GM18517 (cell line): Measurements from ENCODE around the gene NDFIP1.

Experiments
- ATAC-seq: cut with Tn5 transposase; IDR thresholded peaks from one replicate; pipeline ENCODE4 v1.9.1; 2021; ENCODE audit warnings: mild to moderate bottlenecking, moderate library complexity; ENCODE audit not compliant: unreplicated experiment

The NDFIP1 gene

DNA sequence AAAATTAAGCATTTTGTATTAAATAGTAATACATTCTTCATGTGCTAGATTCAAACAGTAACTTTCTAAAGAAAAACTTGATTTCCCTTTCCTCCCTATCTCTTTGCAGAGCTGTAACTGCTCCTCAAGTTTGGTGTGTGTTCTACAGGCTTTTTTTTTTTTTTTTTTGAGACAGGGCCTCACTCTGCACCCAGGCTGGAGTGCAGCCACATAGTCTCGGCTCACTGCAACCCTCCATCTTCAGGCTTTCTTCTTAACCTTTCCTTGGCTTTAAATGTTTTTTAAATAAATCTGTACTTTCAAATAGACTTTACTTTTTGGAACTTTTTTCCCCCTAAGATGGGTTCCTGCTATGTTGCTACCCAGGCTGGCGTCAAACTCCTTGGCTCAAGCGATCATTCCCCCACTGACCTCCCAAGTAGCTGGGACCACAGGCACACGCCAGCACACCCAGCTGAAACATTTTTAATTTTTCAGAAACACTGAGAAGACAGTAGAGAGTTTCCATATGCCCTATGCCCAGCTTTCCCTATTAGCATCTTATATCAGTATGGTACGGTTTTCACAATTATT, 9.1 kb downstream of the NDFIP1 start:
- no peak for ATAC-seq

DNA sequence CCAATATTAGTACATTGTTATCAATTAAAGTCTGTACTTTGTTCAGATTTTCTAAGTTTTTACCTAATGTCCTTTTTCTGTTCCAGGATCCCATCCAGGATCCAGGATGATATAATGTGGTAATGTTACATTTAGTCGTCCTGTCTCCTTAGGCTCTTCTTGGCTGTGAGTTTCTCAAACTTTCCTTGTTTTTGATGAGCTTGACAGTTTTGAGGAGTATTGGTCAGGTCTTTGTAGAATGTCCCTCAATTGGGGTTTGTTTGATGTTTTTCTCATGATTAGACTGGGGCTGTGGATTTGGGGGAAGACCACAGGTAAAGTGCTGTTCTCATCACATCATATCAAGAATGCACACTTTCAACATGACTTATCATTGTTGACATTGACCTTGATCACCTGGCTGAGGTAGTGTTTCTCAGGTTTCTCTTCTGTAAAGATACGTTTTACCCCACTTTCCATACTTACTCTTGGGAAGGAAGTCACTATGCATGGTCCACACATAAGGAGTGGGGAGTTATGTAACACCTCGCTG, 9.6 kb downstream of the NDFIP1 start:
- no peak for ATAC-seq

DNA sequence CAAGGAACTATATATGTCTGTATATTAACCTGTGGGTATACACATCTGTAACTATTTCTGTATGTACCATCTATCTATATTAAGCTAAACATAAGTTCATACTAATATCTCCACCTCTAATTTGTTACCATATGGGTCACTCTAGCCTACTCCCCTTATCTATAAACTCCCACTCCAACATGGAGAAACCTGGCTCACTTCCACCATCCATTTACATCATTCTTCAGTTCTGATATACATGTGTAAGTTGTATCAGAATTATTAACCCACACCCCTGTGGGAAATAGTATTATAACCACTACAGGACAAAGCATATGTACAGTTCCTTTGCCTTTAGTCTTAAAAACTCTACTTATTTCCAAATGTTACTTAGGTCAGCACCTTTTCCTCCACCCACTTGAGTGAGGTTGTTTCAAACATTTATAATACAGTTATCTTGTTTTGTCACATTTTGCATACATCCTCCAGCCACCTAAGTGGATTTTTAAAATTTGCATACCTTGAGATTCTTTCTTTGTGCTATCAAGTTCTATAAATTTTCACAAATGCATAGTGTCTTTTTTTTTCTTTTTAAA, 10.6 kb downstream of the NDFIP1 start:
- ATAC-seq, result no peak

DNA sequence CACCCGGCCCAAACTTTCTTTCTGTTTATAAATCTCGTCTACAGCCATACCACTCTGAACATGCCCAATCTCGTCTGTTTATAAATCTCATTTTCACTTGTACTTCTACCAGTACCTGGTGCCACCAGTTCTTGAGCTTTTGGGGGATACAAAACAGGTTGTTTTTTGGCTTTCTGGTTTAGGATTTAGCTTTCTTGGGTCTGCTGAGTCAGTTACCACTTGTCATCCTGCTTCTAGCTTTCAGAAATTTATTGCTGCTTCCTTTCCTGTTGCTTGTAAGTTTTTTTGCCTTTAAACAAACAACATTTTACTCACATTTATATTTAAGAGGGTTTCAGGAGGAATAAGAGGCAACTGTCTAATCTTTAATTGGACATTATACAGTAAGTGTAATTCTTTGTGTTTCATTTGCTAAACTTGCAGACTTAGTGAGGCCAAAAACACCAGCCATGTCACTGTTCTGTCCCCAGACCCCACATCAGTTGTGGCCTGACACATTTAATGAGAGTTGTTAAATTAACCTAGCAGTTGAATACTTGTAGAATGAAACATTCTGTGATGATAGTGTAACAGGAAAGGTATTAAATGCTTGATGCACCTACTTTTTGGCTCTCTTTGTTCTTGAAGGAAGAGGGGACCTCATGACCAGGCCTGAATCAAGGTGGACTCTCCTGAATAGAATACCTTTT, 11.8 kb downstream of the NDFIP1 start:
- no peak for ATAC-seq

DNA sequence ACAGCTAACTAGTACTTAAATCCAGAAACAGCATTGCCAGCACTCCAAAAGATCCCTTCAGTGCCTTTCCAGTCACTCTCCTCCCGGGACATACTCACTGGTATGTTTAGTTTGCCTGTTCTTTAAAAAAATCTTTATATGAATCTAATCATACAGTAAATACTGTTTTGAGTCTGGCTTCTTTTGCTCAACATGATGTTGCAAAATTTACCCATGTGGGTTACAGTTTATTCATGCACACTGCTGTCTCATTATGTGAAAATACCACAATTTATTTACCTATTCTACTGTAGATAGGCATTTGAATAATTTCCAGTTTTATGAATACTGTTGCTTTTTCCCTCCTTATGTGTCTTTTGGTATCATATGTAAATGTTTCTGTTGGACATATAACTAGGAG, 13.5 kb downstream of the NDFIP1 start:
- ATAC-seq, result no peak

DNA sequence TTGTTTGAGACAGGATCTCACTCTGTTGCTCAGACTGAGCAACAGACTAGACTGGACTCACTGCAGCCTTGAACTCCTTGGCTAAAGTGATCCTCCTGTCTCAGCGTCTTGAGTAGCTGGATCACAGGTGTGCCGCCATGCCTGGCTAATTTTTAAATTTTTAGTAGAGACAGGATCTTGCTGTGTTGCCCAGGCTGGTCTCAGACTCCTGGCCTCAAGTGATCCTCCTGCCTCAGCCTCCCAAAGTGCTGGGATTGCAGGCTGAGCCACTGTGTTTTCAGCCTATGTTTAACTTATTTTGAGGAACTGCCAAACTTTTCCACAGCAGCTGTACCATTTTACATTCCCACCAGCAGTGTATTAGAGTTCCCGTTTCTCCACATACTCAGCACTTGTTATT, 16.8 kb downstream of the NDFIP1 start:
- ATAC-seq, result no peak

DNA sequence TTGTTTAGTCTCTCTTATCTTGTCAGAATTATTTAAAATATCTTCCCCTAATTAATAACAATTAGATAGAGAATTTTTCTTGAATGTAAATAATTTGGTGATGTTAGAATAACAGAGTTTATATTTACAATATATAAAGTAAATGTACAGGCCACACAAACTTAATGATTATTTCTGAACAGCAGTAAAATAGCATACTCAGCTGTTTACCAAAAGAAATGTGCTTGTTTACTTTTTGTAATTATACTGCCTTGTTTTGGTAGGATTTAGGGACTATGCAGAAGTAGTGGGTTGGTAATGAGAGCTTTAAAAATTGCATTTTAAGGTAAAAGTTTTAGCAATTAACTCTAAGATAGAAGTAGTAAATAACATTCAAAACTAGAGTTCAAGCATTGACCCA, 17.4 kb downstream of the NDFIP1 start:
- no peak for ATAC-seq

GRCh38 chr5:142128675-142129208, 20.2 kb downstream of the NDFIP1 start:
- ATAC-seq, result no peak

DNA sequence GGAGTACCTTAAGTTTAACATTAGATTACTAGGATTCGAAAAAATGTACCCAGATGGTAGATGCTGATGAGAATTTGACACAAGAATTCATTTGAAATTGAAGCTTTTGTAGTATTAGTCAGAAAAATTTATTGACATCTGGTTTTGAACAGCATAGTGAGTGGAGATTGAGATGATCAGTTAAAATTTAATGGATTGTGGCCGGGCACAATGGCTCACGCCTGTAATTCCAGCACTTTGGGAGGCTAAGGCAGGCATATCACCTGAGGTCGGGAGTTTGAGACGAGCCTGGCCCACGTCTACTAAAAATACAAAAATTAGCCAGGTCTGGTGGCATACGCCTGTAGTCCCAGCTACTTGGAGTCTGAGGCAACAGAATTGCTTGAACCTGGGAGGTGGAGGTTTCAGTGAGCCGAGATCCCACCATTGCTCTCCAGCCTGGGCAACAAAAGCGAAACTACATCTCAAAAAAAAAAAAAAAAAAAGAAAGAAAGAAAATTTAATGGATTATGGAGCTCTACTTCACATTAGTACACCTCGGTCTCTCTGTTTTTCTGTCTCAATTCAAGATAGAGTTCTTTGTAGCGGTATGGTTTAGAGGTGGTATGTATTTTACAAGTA, 21.0 kb downstream of the NDFIP1 start:
- no peak for ATAC-seq

- ATAC-seq, result no peak
Measured at GRCh38 chr5:142131394-142131793, 22.8 kb downstream of the NDFIP1 start.

DNA sequence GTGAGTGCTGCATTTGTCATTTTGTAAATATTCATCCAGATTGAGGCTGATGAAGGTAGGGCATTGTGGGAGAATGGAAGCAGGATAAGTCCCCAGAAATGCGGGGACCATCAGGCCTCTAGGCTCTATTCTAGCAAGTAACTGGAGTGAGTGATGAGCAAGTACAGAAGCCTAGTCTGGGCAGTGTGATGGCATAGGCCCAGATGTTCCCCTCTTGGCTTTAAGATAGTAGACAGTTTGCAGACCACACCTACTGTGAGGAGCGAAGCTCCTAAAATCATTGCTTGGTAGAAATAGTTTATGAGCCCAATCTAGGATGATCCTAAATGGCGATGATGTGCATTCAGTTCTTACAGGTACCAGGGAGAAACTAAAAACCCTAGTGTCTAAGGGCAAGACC, 24.3 kb downstream of the NDFIP1 start:
- no peak for ATAC-seq

DNA sequence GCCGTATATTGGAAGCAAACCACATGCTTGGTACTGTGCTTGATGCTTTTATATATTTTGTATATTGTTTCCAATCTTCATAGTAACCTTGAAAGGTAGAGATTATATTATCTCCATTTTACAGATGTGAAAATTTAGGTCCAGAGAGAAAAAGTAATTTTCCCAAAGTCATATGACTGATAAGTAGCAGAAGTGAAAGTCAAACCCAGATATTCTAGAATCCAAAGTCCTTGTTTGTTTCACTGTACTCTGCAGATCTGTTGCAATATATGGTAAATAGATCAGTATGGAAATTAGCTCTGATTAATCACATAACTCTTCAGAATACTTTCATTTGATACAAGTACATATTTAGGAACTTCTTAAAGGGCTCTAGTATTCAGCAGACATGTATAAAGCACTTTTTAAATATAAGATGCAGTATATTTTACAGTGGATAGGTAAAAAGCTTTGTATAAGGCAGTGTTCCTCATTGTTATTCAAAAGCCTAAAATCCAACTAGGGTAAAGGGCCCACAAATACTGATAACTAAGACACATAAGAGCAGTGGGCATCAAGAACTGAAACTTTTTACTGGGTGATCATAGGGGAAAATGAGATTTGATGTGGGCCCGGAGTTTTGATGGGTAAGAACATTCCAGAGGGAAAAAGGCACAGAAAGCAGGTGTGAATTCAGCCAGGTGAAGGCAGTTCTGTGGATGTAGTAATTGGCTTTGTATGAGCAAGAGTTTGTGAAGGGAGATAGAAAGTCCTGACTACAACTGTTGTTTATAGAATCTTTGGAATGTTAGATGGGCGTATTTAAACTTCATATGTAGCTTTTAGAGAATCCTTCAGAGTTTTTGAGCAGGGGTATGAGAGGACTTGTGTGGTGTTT, 25.0 kb downstream of the NDFIP1 start:
- no peak for ATAC-seq

- no peak for ATAC-seq
Measured at GRCh38 chr5:142134331-142135010, 25.9 kb downstream of the NDFIP1 start.

- ATAC-seq, result no peak
Measured at GRCh38 chr5:142141463-142141862, 32.9 kb downstream of the NDFIP1 start.

- no peak for ATAC-seq
Measured at GRCh38 chr5:142143878-142144277, 35.3 kb downstream of the NDFIP1 start.

GRCh38 chr5:142145106-142145900, 36.7 kb downstream of the NDFIP1 start:
- peak; percentile 81 for ATAC-seq

- ATAC-seq, result no peak
Measured at GRCh38 chr5:142149363-142149762, 40.8 kb downstream of the NDFIP1 start.

DNA sequence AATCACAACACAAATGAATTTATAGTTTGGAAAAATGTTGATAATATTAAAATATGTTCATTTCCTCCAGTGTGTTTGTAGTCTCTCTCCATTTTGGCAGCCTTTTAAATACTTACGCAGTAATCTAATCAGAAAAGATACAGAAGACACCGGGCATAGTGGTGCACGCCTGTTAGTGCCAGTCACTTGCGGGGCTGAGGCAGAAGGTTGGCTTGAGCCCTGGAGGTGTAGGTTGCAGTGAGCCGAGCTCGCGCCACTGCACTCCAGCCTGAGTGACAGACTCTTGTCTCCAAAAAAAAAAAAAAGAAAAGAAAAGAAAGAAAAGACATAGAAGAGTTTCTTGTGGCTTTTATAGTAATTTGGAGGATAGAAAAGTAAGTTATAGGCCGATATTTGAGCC, 41.9 kb downstream of the NDFIP1 start:
- no peak for ATAC-seq
